GM13976 (cell line): ENCODE measurements around the gene ING3.

Experiments used
- DNase-seq: peaks from one replicate; pipeline ENCODE4 v3.0.0; 2012; ENCODE audit warnings: low spot score
- in situ Hi-C: fragments of 300-500 bp; cut with MboI; formaldehyde crosslinking; loops from one replicate; pipeline ENCODE4 v1.12.0; 2022; ENCODE audit warnings: low sequenced_read_pairs, mixed read lengths, inconsistent platforms; ENCODE audit not compliant: unreplicated experiment
- TF ChIP-seq, protein P1 (sequence below): IDR thresholded peaks from 2 replicates; pipeline ENCODE4 v1.5.1; 2012; ENCODE audit warnings: borderline replicate concordance, mild to moderate bottlenecking; ENCODE audit not compliant: insufficient read depth; ENCODE audit errors: extremely low read depth, missing control alignments, control extremely low read depth

The ING3 gene

DNA sequence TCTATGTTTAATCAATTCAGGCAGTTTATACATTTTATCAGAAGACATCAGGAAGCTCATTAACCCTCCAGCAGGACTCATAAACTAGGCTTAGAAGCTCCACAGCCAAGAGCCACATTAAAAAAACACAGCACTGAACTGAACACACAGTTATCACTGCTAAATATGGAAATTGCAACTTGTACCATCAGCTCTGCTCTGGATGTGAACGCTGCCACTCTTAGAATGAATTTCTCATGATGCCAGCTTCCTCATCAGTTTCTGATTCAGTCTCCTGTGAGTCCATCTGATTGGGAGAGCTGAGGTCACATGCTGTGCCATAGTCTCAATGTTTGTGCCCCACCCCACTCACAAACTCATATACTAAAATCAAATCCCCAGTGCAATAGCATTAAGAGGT lies 17.1 kb upstream of the ING3 start:
- DNase-seq, result no peak
- TF ChIP-seq, protein P1, sequence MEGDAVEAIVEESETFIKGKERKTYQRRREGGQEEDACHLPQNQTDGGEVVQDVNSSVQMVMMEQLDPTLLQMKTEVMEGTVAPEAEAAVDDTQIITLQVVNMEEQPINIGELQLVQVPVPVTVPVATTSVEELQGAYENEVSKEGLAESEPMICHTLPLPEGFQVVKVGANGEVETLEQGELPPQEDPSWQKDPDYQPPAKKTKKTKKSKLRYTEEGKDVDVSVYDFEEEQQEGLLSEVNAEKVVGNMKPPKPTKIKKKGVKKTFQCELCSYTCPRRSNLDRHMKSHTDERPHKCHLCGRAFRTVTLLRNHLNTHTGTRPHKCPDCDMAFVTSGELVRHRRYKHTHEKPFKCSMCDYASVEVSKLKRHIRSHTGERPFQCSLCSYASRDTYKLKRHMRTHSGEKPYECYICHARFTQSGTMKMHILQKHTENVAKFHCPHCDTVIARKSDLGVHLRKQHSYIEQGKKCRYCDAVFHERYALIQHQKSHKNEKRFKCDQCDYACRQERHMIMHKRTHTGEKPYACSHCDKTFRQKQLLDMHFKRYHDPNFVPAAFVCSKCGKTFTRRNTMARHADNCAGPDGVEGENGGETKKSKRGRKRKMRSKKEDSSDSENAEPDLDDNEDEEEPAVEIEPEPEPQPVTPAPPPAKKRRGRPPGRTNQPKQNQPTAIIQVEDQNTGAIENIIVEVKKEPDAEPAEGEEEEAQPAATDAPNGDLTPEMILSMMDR, result no peak
- in situ Hi-C loops, result no loop called here

DNA sequence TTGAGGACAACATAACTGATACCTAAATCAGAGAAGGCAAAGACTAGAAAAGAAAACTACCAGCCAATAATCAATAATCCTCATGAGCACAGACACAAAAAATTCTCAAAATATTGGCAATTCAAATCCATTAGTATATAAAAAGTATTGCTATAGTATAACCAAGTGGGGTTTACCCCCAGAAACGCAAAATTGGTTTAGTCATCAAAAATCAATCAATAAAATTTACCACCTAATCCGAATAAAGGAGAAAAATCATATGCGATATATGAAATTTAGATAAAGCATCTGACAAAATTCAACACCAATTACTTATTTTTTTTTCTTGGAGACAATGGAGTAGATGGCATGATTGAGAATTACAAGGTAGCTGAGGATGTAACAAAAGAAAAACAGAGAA lies 11.2 kb upstream of the ING3 start:
- no peak for DNase-seq
- in situ Hi-C loops, result loop anchor here (5.0 kb wide), 1 partner anchor 137 kb away; no protein-coding TSS in a partner anchor
- TF ChIP-seq, protein P1, result no peak

DNA sequence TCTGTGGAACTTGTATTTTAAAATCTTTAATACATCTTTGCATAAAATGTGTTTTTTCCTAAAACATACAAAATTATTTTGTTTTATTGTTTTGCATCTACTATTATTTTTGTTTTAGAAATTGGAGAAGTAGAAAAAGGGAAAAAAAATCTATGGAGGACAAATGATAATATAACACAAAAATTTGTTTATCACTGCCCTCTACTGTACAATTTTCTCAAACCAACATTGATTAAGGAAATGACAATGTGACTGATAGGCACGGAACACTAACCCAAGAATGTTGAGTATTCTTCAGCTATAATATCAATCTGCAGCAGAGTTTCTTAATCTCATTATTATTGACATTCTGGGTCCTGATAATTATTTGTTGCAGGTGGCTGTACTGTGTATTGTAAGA lies 9.5 kb upstream of the ING3 start:
- TF ChIP-seq, protein P1, result peak; percentile 10
- in situ Hi-C loops, result no loop called here
- no peak for DNase-seq

DNA sequence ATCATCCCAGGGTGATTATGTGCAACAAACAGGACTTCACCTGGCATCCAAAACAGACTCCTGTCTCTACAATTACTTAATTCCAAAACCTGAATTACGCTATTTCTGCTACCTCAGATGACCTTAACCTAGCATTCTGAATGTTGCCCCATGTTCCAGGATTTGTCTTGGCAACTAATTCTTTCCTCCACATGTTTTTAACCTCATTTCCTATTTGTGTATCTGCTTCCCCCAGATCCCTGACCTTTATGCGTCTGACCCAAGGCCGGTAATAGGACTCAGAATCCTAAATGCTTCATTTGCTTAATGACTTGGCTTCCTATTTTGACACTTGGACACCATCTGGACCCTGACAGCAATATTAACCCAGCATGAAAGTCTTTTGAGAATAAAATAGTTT lies 8.7 kb upstream of the ING3 start:
- in situ Hi-C loops, result no loop called here
- TF ChIP-seq, protein P1, result no peak
- DNase-seq, result no peak

DNA sequence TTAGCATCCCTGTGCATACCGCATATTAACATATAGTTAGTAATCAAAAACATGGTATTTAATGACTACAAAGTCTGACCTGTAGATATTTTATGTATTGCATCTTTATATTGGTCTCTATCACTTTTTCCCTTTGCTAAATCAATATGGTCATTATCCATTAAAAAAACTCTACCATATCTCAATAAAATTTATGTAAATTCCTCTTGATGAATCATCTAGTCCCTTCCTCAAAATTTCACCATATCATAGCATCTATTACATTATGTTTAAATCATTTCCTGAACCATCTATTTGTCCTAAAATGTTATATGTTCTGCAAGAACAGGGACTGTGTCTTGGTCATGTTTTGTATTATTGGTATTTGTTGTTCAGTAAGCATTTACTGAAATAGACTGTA lies 7.7 kb upstream of the ING3 start:
- in situ Hi-C loops, result no loop called here
- TF ChIP-seq, protein P1, result no peak

DNA sequence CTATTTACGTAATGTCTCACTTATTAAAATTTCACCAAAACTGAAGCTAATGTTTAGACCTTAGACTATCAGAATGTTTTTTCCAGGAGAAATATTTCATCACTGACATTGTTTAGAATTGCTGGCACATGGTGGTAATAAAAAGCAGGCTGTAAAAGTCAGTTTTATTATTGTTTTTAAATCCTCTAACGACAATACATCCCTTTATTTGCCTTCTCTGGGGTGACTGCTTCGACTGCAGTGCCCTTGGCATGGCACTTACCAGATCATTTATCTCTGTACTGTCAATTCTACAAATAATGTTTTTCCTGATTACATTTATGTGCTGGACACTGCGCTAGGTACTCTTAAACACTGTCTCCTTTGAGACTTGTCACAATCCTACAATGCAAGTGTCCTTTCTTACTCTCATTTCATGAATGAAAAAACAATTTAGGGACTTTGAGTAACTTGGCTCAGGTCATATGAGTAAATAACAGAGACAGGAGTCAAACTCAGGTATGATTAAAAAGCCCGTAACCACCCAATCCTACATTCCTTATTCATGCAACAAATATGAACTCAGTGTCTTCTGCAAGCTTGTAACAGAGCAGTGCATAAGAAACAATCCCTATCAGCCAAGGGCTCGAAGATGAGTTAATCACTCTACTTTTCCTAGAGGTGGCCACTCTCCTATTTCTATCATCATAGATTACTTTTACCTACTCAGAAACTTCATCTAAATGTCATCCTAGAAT lies 5.6 kb upstream of the ING3 start:
- in situ Hi-C loops, result no loop called here
- TF ChIP-seq, protein P1, result no peak
- DNase-seq, result no peak

More for the DNA sequence above, 7.7 kb upstream of the ING3 start:
- no peak for DNase-seq
